PC-3 (cell line): ENCODE results near the gene GRK2. TPM values are rescaled to one million over a fixed set of nuclear protein-coding genes. Genes with fewer than 3 reads are reported as not detected.

Source experiments
- ATAC-seq: fragments of 200-7000 bp; cut with Tn5 transposase; 2 replicates; pipeline ENCODE4 v1.9.1; 2020; ENCODE audit warnings: mild to moderate bottlenecking, moderate library complexity
- BruUV-seq: library from RNA; stranded (reverse); fragments of 400-500 nt; replicated peaks from 2 replicates; lab custom pipeline; 2021; lab: Mats Ljungman, UMichigan
- CTCF ChIA-PET: fragments of 300-600 bp; sonication (Branson Sonifier 250); formaldehyde crosslinking; loops from one replicate; lab custom pipeline; 2022; ENCODE audit warnings: antibody characterized with exemption; lab: Charles Lee
- POLR2A ChIA-PET: fragments of 300-600 bp; sonication (Branson Sonifier 250); formaldehyde crosslinking; loops from one replicate; lab custom pipeline; 2022; ENCODE audit warnings: antibody characterized with exemption; ENCODE audit not compliant: unreplicated experiment; lab: Charles Lee
- DNase-seq: peaks from one replicate; pipeline ENCODE4 v3.0.0-alpha.2; 2015
- H2AFZ ChIP-seq: fragments of 300-600 bp; sonication (generic); 2 replicates; pipeline ENCODE4 v1.6.0; 2016; ENCODE audit warnings: antibody characterized with exemption, low read length
- H3F3A ChIP-seq: fragments of 300-600 bp; sonication (generic); one replicate; pipeline ENCODE4 v1.6.0; 2017; ENCODE audit warnings: antibody characterized with exemption, low read length, control low read depth, mild to moderate bottlenecking; ENCODE audit not compliant: unreplicated experiment
- H3K27ac ChIP-seq: fragments of 300-600 bp; sonication (generic); 2 replicates; pipeline ENCODE4 v1.5.1; 2016; ENCODE audit warnings: mild to moderate bottlenecking, low read length
- H3K27me3 ChIP-seq: fragments of 300-600 bp; sonication (generic); 2 replicates; pipeline ENCODE4 v1.6.1; 2016; ENCODE audit warnings: low read length, mixed read lengths
- H3K36me3 ChIP-seq: fragments of 300-600 bp; sonication (generic); 2 replicates; pipeline ENCODE4 v1.6.1; 2016; ENCODE audit warnings: low read depth, mixed run types, low read length, mixed read lengths
- H3K4me1 ChIP-seq: fragments of 300-600 bp; sonication (generic); 2 replicates; pipeline ENCODE4 v1.5.1; 2016; ENCODE audit warnings: low read length; ENCODE audit not compliant: insufficient read depth
- H3K4me2 ChIP-seq: fragments of 300-600 bp; sonication (generic); 2 replicates; pipeline ENCODE4 v1.6.0; 2016; ENCODE audit warnings: low read length
- H3K4me3 ChIP-seq: fragments of 300-600 bp; sonication (generic); 2 replicates; pipeline ENCODE4 v1.5.1; 2016; ENCODE audit warnings: mild to moderate bottlenecking, low read length, mixed read lengths
- H3K79me2 ChIP-seq: fragments of 300-600 bp; sonication (generic); 2 replicates; pipeline ENCODE4 v1.6.1; 2017; ENCODE audit warnings: low read length, mixed read lengths
- H3K9ac ChIP-seq: fragments of 300-600 bp; sonication (generic); 2 replicates; pipeline ENCODE4 v1.6.0; 2016; ENCODE audit warnings: mild to moderate bottlenecking, low read length
- H3K9me2 ChIP-seq: fragments of 300-600 bp; sonication (generic); replicated peaks from 2 replicates; pipeline ENCODE4 v1.6.1; 2016; ENCODE audit warnings: mixed run types, low read length, mixed read lengths
- H3K9me3 ChIP-seq: fragments of 300-600 bp; sonication (generic); 2 replicates; pipeline ENCODE4 v1.6.1; 2016; ENCODE audit warnings: low read length, mixed read lengths
- H4K20me1 ChIP-seq: fragments of 300-600 bp; sonication (generic); 2 replicates; pipeline ENCODE4 v1.6.1; 2016; ENCODE audit warnings: low read length, mixed read lengths
- EZH2 ChIP-seq: fragments of 300-600 bp; sonication (generic); IDR thresholded peaks from one replicate; pipeline ENCODE4 v1.6.1; 2017; ENCODE audit warnings: antibody characterized with exemption, mild to moderate bottlenecking, low read length; ENCODE audit not compliant: unreplicated experiment
- EZH2phosphoT487 ChIP-seq: fragments of 300-600 bp; sonication (generic); IDR thresholded peaks from 2 replicates; pipeline ENCODE4 v1.6.1; 2018; ENCODE audit warnings: mild to moderate bottlenecking, antibody characterized with exemption, low read length, borderline replicate concordance
- intact Hi-C: fragments of 100-400 bp; cut with micrococcal nuclease; formaldehyde crosslinking; loops from 2 replicates; pipeline ENCODE4 v1.9.0; 2023
- total RNA-seq: library from RNA; depleted of rRNA; stranded (reverse); fragments of >200 nt; gene quantifications from 2 replicates; pipeline ENCODE4 v1.2.3, GENCODE V29; 2014
- TF ChIP-seq, protein P1 (sequence below): fragments of 300-600 bp; sonication (generic); conservative IDR thresholded peaks from 2 replicates; pipeline ENCODE4 v1.5.1; 2017; ENCODE audit warnings: antibody characterized with exemption, low read depth, mild to moderate bottlenecking, low read length

Gene GRK2
- total RNA-seq, 1 experiment from 2014 or later = 103 TPM

DNA sequence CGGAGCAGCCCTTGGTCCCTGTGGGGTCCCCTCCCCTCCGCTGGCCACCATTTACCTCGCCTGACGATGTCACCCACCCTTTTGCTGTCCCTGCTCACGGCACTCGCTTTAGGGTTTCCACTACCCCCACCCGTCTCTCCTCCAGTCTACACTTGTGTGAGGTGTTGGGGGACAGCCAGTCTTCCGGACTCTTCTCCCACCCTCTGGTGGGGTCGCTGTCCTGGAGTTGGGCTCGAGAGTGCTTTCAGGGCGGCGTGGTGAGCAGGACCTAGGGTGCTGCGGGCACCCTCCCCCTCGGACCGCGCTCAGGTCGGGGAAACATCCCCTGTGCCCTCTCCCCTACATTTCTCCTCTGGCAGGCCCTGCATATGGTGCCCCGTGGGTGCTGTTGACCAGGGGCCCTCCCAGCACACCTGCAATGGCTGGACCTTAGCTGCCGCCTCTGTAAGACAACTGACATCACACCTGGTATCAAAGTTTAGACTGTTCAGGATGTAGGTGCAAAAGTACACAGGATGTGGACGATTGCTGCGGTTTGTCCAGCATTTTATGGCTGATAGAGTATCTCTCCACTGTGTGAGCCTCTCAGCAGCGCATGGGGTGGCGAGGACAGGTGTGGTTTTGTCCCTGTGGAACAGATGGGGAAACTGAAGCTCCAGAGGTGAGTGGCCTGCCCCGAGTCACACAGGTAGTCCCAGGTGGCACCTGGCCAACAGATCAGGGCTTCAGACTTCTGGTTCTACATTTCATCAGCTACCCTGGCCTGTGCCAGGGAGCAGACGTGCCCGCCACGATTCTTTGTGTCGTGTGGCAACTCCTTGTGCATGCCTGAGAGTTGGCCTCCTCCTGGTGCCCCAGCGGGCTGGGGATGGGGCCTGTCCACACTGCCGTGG lies 1.2 kb downstream of the GRK2 start:
- peak; percentile 84 for DNase-seq
- BruUV-seq = TSS peak; percentile 39
- Histone ChIP-seq H3K36me3 (peaks cover 7% of the 10 kb centered on the region; the same call in 1 of the 2 replicates), H3K79me2 (peaks cover 59% of the 10 kb centered on the region), H3K9me3 (no peaks in the 10 kb centered on the region), H2AFZ (peak overlapping the region; percentile 4; the same call in 1 of the 2 replicates), H3K4me2 (peak overlapping the region; percentile 95), H3K4me3 (peak overlapping the region; percentile 74), H4K20me1 (peaks cover 38% of the 10 kb centered on the region), H3K9me2 (no peaks in the 10 kb centered on the region), H3K4me1 (peaks cover 47% of the 10 kb centered on the region), H3K27ac (peak overlapping the region; percentile 67), H3F3A (no peaks in the 10 kb centered on the region), H3K9ac (peak overlapping the region; percentile 83), H3K27me3 (no peaks in the 10 kb centered on the region)
- no peak for TF ChIP-seq EZH2
- TF ChIP-seq, protein P1, sequence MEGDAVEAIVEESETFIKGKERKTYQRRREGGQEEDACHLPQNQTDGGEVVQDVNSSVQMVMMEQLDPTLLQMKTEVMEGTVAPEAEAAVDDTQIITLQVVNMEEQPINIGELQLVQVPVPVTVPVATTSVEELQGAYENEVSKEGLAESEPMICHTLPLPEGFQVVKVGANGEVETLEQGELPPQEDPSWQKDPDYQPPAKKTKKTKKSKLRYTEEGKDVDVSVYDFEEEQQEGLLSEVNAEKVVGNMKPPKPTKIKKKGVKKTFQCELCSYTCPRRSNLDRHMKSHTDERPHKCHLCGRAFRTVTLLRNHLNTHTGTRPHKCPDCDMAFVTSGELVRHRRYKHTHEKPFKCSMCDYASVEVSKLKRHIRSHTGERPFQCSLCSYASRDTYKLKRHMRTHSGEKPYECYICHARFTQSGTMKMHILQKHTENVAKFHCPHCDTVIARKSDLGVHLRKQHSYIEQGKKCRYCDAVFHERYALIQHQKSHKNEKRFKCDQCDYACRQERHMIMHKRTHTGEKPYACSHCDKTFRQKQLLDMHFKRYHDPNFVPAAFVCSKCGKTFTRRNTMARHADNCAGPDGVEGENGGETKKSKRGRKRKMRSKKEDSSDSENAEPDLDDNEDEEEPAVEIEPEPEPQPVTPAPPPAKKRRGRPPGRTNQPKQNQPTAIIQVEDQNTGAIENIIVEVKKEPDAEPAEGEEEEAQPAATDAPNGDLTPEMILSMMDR = no peak
- TF ChIP-seq EZH2phosphoT487 = no peak
- ChIA-PET POLR2A (no interaction called here), CTCF (no interaction called here)
- ATAC-seq = peak; percentile 39
- intact Hi-C loops = loop anchor here (1.0 to 5.0 kb wide), 3 partner anchors 35 to 77 kb away; partner anchors contain the start of gene SSH3

- peak overlapping the region; percentile 83; the same call in 1 of the 2 replicates for H3K9ac ChIP-seq
- H3K4me1 ChIP-seq = peaks cover 38% of the 10 kb centered on the region
- H3K4me2 ChIP-seq = peak overlapping the region; percentile 95
- H3K36me3 ChIP-seq = peaks cover 12% of the 10 kb centered on the region; the same call in 1 of the 2 replicates
- no peak for ATAC-seq
- no peaks in the 10 kb centered on the region for H3K9me2 ChIP-seq
- ChIA-PET POLR2A (no interaction called here), CTCF (no interaction called here)
- no TSS peak for BruUV-seq
- H3K4me3 ChIP-seq = peak overlapping the region; percentile 74
- H2AFZ ChIP-seq = no peak overlapping the region
- peaks cover 47% of the 10 kb centered on the region for H4K20me1 ChIP-seq
- H3F3A ChIP-seq = no peaks in the 10 kb centered on the region
- H3K79me2 ChIP-seq = peaks cover 68% of the 10 kb centered on the region
- intact Hi-C loops = loop anchor here (5.0 kb wide), 1 partner anchor 34 kb away; the partner anchor contains the start of gene SSH3
- TF ChIP-seq EZH2 (no peak), EZH2phosphoT487 (no peak)
- TF ChIP-seq, protein P1 = no peak
- no peaks in the 10 kb centered on the region for H3K27me3 ChIP-seq
- no peaks in the 10 kb centered on the region for H3K9me3 ChIP-seq
- DNase-seq = no peak
- peak overlapping the region; percentile 67 for H3K27ac ChIP-seq
These were observed 2.0 kb downstream of the GRK2 start for GRCh38 chr11:67268081-67268961.
